HG03378 (cell line): Measurements from ENCODE around the gene ATR.
"Not testable (repeated sequence)": the region's sequence is repeated elsewhere in the genome, so short reads cannot be mapped to it uniquely, and the experiment has no call there.

Source experiments
- ATAC-seq: cut with Tn5 transposase; IDR thresholded peaks from one replicate; pipeline ENCODE4 v1.9.1; 2021; ENCODE audit warnings: mild to moderate bottlenecking, moderate library complexity; ENCODE audit not compliant: unreplicated experiment

The ATR gene

DNA sequence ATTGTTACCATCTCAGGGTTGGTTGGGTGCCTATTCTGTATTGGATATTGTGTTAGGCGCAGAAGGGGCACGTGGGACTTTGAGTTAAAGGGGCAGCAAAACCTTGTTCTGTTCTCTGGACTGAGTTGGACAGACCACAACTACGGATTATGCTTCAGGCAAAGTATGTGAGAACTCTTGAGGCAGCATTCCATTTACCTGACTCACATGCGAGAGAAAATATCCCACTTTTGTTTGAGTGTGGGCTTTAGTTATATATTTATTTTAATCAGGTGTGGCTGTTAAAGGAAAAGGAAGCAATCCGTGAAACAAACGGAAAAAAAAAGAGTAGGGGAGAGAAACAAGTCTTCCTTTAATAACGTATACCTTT lies 17.0 kb upstream of the ATR start:
- ATAC-seq = no peak

DNA sequence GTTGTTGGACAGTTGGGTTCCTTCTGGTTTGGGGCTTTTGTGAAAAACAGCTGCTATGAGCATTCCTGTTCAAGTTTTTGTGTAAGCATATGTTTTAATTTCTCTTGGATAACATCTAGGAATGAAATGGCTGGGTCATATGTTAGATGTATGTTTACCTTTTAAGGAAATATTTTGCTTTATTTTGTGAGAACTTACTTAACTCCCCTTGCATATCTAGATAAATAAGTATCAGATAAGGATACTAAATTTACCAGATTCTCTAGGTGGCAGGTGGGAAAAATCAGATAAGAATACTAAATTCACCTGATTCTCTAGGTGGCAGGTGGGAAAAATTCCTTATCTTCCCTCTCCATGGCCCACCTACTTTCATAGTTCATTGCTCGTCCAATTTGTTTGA lies 16.6 kb upstream of the ATR start:
- ATAC-seq = no peak

GRCh38 chr3:142592268-142592667 lies 13.7 kb upstream of the ATR start:
- not testable (repeated sequence) for ATAC-seq

DNA sequence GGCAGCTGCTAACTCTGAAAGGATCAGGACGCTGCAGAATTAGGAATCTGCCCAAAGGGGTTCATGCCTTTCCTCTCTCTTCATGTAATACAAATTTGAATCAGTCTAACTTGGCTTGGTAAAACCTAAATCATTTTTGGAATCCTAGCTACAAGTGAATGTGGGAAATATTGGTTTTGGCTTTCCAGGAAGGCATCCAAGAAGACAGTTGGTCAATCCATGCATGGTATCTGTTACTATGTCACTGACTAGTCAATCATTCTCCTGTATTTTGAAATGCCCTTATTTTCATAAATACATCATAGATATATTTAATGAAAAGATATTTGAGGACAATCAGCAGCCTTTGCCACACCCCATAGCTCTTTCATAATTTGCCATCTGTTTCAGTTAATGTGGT lies 10.2 kb upstream of the ATR start:
- no peak for ATAC-seq

GRCh38 chr3:142586803-142587406 lies 8.4 kb upstream of the ATR start:
- ATAC-seq = no peak

GRCh38 chr3:142581070-142581469 lies 2.5 kb upstream of the ATR start:
- not testable (repeated sequence) for ATAC-seq

GRCh38 chr3:142580061-142580423 lies 1.5 kb upstream of the ATR start:
- no peak for ATAC-seq

DNA sequence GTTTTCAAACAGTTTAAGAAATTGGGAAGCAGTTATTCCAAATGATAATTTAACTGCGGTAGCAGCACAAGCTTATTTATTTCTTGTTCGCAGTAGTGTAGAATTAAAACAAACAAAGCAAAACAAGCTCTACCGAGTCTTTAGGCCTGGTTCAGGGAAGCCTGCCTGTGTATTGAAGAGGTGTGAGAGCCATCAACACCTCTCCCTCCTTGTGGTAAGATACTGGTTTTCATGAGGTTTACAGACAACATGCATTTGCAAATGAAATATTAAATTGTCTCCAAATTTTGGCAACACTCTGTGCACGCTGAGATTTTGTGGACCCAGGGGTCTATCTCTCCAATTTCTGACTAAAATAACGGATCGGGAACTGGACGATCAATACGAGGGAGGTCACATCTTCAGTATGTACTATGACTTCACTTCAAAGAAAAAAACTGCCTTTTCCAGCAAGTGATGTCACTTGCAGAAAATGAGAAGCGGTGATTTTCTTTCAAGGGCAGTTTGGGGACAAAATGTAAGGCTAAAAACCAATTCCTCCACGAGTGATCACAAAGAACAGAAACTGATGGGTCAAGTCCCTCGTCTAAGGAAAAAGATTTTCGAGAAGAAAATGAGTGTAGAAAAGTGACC lies 721 bp downstream of the ATR start:
- ATAC-seq = no peak

DNA sequence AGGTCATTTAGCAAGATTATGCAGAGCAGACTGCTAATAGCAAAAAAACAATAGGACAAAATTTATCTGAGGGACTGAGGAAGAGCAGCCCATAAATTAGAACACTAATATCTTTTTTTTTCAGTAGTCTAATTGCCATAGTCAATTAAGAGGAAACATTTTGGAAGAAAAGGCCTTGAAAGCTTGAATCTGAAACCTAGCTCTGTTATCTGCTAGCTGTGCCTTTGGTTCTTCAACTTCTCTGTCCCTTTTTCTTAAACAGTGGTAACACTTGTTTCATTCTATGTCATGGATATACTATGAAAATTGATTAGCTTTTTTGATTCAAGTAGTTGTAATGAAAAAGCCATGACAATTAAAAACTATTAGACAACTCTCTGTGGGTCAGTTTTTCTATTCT lies 1.7 kb downstream of the ATR start:
- ATAC-seq = no peak

- ATAC-seq = no peak
Measured at GRCh38 chr3:142574665-142575064, 3.9 kb downstream of the ATR start.

- ATAC-seq = not testable (repeated sequence)
Measured at GRCh38 chr3:142574223-142574622, 4.3 kb downstream of the ATR start.

GRCh38 chr3:142569422-142569821 lies 9.1 kb downstream of the ATR start:
- not testable (repeated sequence) for ATAC-seq

DNA sequence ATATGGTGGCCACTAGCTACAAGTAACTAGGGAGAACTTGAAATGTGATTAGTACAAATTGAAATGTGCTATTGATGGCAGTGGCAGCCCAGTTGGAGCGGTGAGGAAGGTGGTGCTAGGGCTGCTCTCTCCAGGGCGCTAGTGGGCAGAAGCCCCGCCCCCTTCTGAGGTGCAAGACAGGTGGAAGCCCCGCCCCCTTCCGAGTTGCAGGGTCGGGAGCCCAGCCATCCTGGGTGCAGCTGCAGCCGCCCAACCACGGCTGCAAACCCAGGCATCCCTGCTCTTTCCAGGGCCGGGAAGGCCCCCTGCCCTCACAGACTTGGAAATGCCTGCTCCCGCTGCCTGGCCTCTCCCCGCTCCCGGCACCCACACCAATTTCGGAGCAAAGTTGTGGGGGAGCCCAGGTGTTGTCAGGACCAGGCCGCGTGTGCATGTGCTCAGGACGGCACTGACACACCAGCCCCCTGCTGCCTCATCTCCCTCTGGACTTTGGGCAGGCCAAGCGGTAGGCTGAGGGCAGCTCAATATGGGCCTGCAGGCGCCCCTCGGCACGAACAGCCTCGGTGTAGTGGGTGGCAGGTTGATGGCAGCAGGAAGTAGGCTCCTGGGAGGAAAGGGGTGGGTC lies 10.0 kb downstream of the ATR start:
- ATAC-seq = no peak

- no peak for ATAC-seq
Measured at GRCh38 chr3:142566096-142566495, 12.4 kb downstream of the ATR start.

- ATAC-seq = no peak
Measured at GRCh38 chr3:142563496-142563997, 15.0 kb downstream of the ATR start.

DNA sequence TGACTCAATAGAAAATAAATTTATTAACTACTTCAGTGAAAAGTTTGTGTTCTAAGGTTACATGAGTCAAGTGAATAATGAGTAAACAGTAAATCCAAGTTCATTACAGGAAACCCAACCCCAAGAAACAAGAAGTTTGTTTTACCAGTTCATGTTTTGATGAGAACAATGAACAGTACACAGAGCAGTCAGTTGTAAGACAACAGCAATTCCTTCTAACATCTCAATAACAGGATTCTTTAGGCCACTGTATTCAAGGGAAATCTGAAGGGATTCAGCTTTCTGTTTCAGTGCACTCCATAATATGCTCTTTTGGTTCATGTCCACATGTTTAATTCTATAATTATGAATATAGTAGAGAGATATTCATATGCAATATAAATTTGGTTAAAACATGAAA lies 18.4 kb downstream of the ATR start:
- no peak for ATAC-seq

- no peak for ATAC-seq
Measured at GRCh38 chr3:142553741-142554140, 24.8 kb downstream of the ATR start.

- not testable (repeated sequence) for ATAC-seq
Measured at GRCh38 chr3:142552579-142552978, 26.0 kb downstream of the ATR start.

- ATAC-seq = no peak
Measured at GRCh38 chr3:142549986-142550385, 28.5 kb downstream of the ATR start.

GRCh38 chr3:142543307-142543706 lies 35.2 kb downstream of the ATR start:
- ATAC-seq = no peak

DNA sequence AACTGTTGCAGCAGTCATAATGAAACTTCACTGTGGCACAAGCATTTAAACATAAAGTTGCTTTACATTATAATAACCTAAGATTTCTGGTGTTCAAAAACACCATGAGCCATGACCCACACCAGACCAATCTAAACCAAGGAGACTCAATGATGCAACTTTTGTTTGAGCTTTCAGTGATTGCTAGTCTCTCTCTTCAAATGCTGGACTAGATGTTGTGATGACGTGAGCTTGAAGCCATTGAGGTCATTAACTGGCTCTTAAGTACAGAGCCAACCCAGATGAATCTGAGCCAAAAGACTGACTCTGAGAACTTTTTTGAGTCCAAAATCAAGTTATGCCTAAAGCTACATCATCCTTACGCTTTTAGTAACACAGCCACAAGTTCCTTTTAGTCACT lies 36.5 kb downstream of the ATR start:
- no peak for ATAC-seq

GRCh38 chr3:142536519-142536918 lies 42.0 kb downstream of the ATR start:
- no peak for ATAC-seq
